ENCODE results near the gene PPP1R3F.

Gene PPP1R3F

GRCh38 chrX:49250066-49250465, 19.5 kb upstream of the PPP1R3F start:
- DNase-seq: no peak

- DNase-seq: no peak
Measured at GRCh38 chrX:49250578-49250977, 19.0 kb upstream of the PPP1R3F start.

GRCh38 chrX:49251325-49251724, 18.3 kb upstream of the PPP1R3F start:
- no peak for DNase-seq

GRCh38 chrX:49254639-49255038, 15.0 kb upstream of the PPP1R3F start:
- no peak for DNase-seq

- no peak for DNase-seq
Measured at GRCh38 chrX:49256268-49256995, 13.2 kb upstream of the PPP1R3F start.

GRCh38 chrX:49257074-49257790, 12.4 kb upstream of the PPP1R3F start:
- DNase-seq: no peak

- DNase-seq: no peak
Measured at GRCh38 chrX:49257846-49258748, 11.5 kb upstream of the PPP1R3F start.

- no peak for DNase-seq
Measured at GRCh38 chrX:49258749-49259124, 10.9 kb upstream of the PPP1R3F start.

- DNase-seq: no peak
Measured at GRCh38 chrX:49260221-49260985, 9.2 kb upstream of the PPP1R3F start.

- no peak for DNase-seq
Measured at GRCh38 chrX:49262603-49263002, 7.0 kb upstream of the PPP1R3F start.

- no peak for DNase-seq
Measured at GRCh38 chrX:49263631-49264030, 6.0 kb upstream of the PPP1R3F start.

- DNase-seq: no peak
Measured at GRCh38 chrX:49264460-49264859, 5.1 kb upstream of the PPP1R3F start, which contains the start of gene FOXP3. TSS of gene FOXP3 (minus strand) at chrX:49264710. CDS start at chrX:49258505, 6,205 bp downstream.

GRCh38 chrX:49266523-49267445, 2.8 kb upstream of the PPP1R3F start:
- DNase-seq: no peak

- DNase-seq: no peak
Measured at GRCh38 chrX:49268702-49269009, 937 bp upstream of the PPP1R3F start.

GRCh38 chrX:49269010-49269766, 405 bp upstream of the PPP1R3F start:
- DNase-seq: peak; percentile 99

- no peak for DNase-seq
Measured at GRCh38 chrX:49270249-49270921, 792 bp downstream of the PPP1R3F start.

GRCh38 chrX:49271341-49271740, 1.7 kb downstream of the PPP1R3F start:
- no peak for DNase-seq

- DNase-seq: no peak
Measured at GRCh38 chrX:49272421-49272820, 2.8 kb downstream of the PPP1R3F start.

- no peak for DNase-seq
Measured at GRCh38 chrX:49273181-49273727, 3.7 kb downstream of the PPP1R3F start.

GRCh38 chrX:49276207-49276606, 6.6 kb downstream of the PPP1R3F start:
- DNase-seq: no peak

Data from fibroblast of skin of scalp (primary cell).